GM23338 (cell line): Measurements from ENCODE around the gene NEK4. TPM values are rescaled to one million over a fixed set of nuclear protein-coding genes. Genes with fewer than 3 reads are reported as not detected.
A peak's percentile ranks its signal among the peaks of the same experiment; 100 is the strongest.

Experiments
- ATAC-seq: fragments of 200-7000 bp; cut with Tn5 transposase; 3 replicates; pipeline ENCODE4 v1.9.1; 2020
- DNase-seq: peaks from one replicate; pipeline ENCODE4 v3.0.0-alpha.2; 2015; ENCODE audit warnings: low spot score
- H2AFZ ChIP-seq: fragments of 200-600 bp; sonication (generic); 2 replicates; pipeline ENCODE4 v1.8.0; 2016; ENCODE audit warnings: antibody characterized with exemption, mild to moderate bottlenecking, moderate library complexity
- H3F3A ChIP-seq: fragments of 200-600 bp; sonication (generic); replicated peaks from 2 replicates; pipeline ENCODE4 v1.8.0; 2017; ENCODE audit warnings: antibody characterized with exemption, mixed run types, low read depth
- H3K27ac ChIP-seq: fragments of 200-600 bp; sonication (generic); 2 replicates; pipeline ENCODE4 v1.6.1; 2016; ENCODE audit warnings: low read depth
- H3K27me3 ChIP-seq: fragments of 200-600 bp; sonication (generic); 2 replicates; pipeline ENCODE4 v1.8.0; 2016; ENCODE audit warnings: mild to moderate bottlenecking, mixed run types, moderate library complexity; ENCODE audit not compliant: insufficient read depth
- H3K36me3 ChIP-seq: fragments of 200-600 bp; sonication (generic); 2 replicates; pipeline ENCODE4 v1.8.0; 2016; ENCODE audit warnings: mild to moderate bottlenecking; ENCODE audit not compliant: insufficient read depth
- H3K4me1 ChIP-seq: fragments of 200-600 bp; sonication (generic); 2 replicates; pipeline ENCODE4 v1.8.0; 2016; ENCODE audit warnings: mild to moderate bottlenecking, moderate library complexity; ENCODE audit not compliant: insufficient read depth
- H3K4me2 ChIP-seq: fragments of 200-600 bp; sonication (generic); 2 replicates; pipeline ENCODE4 v1.7.1; 2017; ENCODE audit warnings: mixed run types
- H3K4me3 ChIP-seq: fragments of 200-600 bp; sonication (generic); 2 replicates; pipeline ENCODE4 v1.6.1; 2016; ENCODE audit warnings: mixed run types
- H3K79me2 ChIP-seq: fragments of 200-600 bp; sonication (generic); replicated peaks from 2 replicates; pipeline ENCODE4 v1.8.0; 2017; ENCODE audit warnings: mild to moderate bottlenecking; ENCODE audit not compliant: insufficient read depth
- H3K9me2 ChIP-seq: fragments of 200-600 bp; sonication (generic); 2 replicates; pipeline ENCODE4 v1.8.0; 2017; ENCODE audit not compliant: insufficient read depth
- H4K20me1 ChIP-seq: fragments of 200-600 bp; sonication (generic); replicated peaks from 2 replicates; pipeline ENCODE4 v1.8.0; 2017; ENCODE audit warnings: mild to moderate bottlenecking; ENCODE audit not compliant: insufficient read depth
- H3K27ac Mint-ChIP-seq: 2 replicates; pipeline ENCODE4 v1.8.0; 2020; ENCODE audit warnings: inconsistent platforms, mild to moderate bottlenecking, moderate library complexity, mixed read lengths
- H3K27me3 Mint-ChIP-seq: 3 replicates; pipeline ENCODE4 v1.8.0; 2022; ENCODE audit warnings: low read depth, mild to moderate bottlenecking, moderate library complexity, mixed read lengths, inconsistent platforms; ENCODE audit not compliant: insufficient read depth, poor library complexity
- H3K36me3 Mint-ChIP-seq: 3 replicates; pipeline ENCODE4 v1.8.0; 2021; ENCODE audit warnings: low read depth, mild to moderate bottlenecking, inconsistent platforms, moderate library complexity, mixed read lengths
- H3K4me1 Mint-ChIP-seq: 3 replicates; pipeline ENCODE4 v1.8.0; 2020; ENCODE audit warnings: mild to moderate bottlenecking, inconsistent platforms, mixed read lengths
- H3K4me3 Mint-ChIP-seq: 3 replicates; pipeline ENCODE4 v1.8.0; 2021; ENCODE audit warnings: moderate library complexity, mild to moderate bottlenecking, inconsistent platforms, mixed read lengths
- H3K9me3 Mint-ChIP-seq: 3 replicates; pipeline ENCODE4 v1.8.0; 2020; ENCODE audit warnings: moderate library complexity, mild to moderate bottlenecking, inconsistent platforms, mixed read lengths
- CREB1 ChIP-seq: fragments of 250-450 bp; sonication (Bioruptor Pico); IDR thresholded peaks from 2 replicates; pipeline ENCODE4 v1.5.0; 2020; ENCODE audit warnings: low read depth, mild to moderate bottlenecking, moderate library complexity
- CTCF ChIP-seq, 2 experiments: fragments of 200-600 bp in 1 of 2; sonication (generic) in 1 of 2; conservative IDR thresholded peaks; 2 replicates each; pipeline versions ENCODE4 v1.5.1 to v1.6.1; 2016 to 2017; ENCODE audit warnings: antibody characterized with exemption in 2 of 2, low read depth in 2 of 2, mild to moderate bottlenecking in 2 of 2, moderate library complexity in 1 of 2
- ETS1 ChIP-seq: IDR thresholded peaks from 2 replicates; pipeline ENCODE4 v1.6.1; 2016; ENCODE audit warnings: antibody characterized with exemption
- EZH2 ChIP-seq: fragments of 200-600 bp; sonication (generic); IDR thresholded peaks from one replicate; pipeline ENCODE4 v1.8.0; 2017; ENCODE audit warnings: antibody characterized with exemption, mild to moderate bottlenecking, low read depth; ENCODE audit not compliant: unreplicated experiment
- EZH2phosphoT487 ChIP-seq: fragments of 200-600 bp; sonication (generic); IDR thresholded peaks from one replicate; pipeline ENCODE4 v1.8.1; 2018; ENCODE audit warnings: antibody characterized with exemption; ENCODE audit not compliant: unreplicated experiment
- NANOG ChIP-seq: IDR thresholded peaks from 2 replicates; pipeline ENCODE4 v1.6.1; 2016; ENCODE audit warnings: antibody characterized with exemption, borderline replicate concordance
- STAT1 ChIP-seq: IDR thresholded peaks from one replicate; pipeline ENCODE4 v1.6.1; 2016; ENCODE audit warnings: antibody characterized with exemption; ENCODE audit not compliant: unreplicated experiment
- ZNF114 ChIP-seq: fragments of 250-450 bp; sonication (Bioruptor Pico); IDR thresholded peaks from 2 replicates; pipeline ENCODE4 v1.5.0; 2020; ENCODE audit warnings: mild to moderate bottlenecking, moderate library complexity
- polyA plus RNA-seq: library from polyadenylated mRNA; unstranded; fragments of >200 nt; fragmentation: Nextera tagmentation; extraction: Ambion mirVana; gene quantifications from 2 replicates; pipeline ENCODE4 v1.2.1, GENCODE V29; 2016
- total RNA-seq: library from RNA; depleted of rRNA; stranded (reverse); fragments of >200 nt; shearing (Covaris generic); gene quantifications from 2 replicates; pipeline ENCODE4 v1.2.3, GENCODE V29; 2014
- TF ChIP-seq, protein P1 (sequence below): IDR thresholded peaks from one replicate; pipeline ENCODE4 v1.6.1; 2018; ENCODE audit warnings: antibody characterized with exemption; ENCODE audit not compliant: unreplicated experiment

Gene NEK4
- total and polyA plus RNA-seq, 2 experiments from 2014 or later = 8.6 to 42.7 TPM

DNA sequence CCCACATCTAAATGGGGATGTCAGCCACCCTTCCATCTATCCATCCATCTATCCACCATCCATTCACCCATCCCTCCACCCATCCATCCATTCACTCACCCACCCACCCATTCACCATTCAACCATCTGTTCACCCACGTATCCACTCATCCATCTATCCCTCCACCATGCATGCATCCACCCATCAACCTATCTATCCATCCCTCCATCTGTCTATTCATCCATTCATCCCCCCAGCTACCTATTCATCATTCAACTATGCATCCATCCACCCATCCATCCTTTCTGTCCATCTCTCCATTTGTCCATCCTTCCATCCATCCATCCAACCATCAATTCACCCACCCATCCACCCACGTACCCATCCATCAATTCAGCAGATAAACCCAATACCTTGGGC lies 38.4 kb upstream of the NEK4 start:
- Histone ChIP-seq H2AFZ (no peak overlapping the region), H3F3A (no peaks in the 10 kb centered on the region), H3K36me3 (no peaks in the 10 kb centered on the region), H4K20me1 (no peaks in the 10 kb centered on the region), H3K4me2 (no peak overlapping the region), H3K27ac (no peak overlapping the region), H3K79me2 (no peaks in the 10 kb centered on the region), H3K4me3 (no peak overlapping the region), H3K4me1 (no peaks in the 10 kb centered on the region), H3K9me2 (0 out of 2 replicates have a peak, but pooled peaks cover 4% of the 10 kb centered on the region), H3K27me3 (no peaks in the 10 kb centered on the region)
- Mint-ChIP-seq H3K27me3 (peaks cover 6% of the 10 kb centered on the region), H3K4me1 (no peaks in the 10 kb centered on the region; the same call in 2 of the 3 replicates), H3K27ac (no peak overlapping the region), H3K9me3 (no peaks in the 10 kb centered on the region), H3K4me3 (no peak overlapping the region), H3K36me3 (no peaks in the 10 kb centered on the region)
- ATAC-seq (no peak), DNase-seq (no peak)
- no peak for TF ChIP-seq ZNF114
- TF ChIP-seq NANOG = no peak
- no peak for TF ChIP-seq ETS1
- no peak for TF ChIP-seq CTCF (conservative IDR thresholded peaks at IDR 0.05; ENCODE audit: low read depth in 2 of 2)
- TF ChIP-seq EZH2 = no peak
- TF ChIP-seq STAT1 = no peak
- TF ChIP-seq, protein P1, sequence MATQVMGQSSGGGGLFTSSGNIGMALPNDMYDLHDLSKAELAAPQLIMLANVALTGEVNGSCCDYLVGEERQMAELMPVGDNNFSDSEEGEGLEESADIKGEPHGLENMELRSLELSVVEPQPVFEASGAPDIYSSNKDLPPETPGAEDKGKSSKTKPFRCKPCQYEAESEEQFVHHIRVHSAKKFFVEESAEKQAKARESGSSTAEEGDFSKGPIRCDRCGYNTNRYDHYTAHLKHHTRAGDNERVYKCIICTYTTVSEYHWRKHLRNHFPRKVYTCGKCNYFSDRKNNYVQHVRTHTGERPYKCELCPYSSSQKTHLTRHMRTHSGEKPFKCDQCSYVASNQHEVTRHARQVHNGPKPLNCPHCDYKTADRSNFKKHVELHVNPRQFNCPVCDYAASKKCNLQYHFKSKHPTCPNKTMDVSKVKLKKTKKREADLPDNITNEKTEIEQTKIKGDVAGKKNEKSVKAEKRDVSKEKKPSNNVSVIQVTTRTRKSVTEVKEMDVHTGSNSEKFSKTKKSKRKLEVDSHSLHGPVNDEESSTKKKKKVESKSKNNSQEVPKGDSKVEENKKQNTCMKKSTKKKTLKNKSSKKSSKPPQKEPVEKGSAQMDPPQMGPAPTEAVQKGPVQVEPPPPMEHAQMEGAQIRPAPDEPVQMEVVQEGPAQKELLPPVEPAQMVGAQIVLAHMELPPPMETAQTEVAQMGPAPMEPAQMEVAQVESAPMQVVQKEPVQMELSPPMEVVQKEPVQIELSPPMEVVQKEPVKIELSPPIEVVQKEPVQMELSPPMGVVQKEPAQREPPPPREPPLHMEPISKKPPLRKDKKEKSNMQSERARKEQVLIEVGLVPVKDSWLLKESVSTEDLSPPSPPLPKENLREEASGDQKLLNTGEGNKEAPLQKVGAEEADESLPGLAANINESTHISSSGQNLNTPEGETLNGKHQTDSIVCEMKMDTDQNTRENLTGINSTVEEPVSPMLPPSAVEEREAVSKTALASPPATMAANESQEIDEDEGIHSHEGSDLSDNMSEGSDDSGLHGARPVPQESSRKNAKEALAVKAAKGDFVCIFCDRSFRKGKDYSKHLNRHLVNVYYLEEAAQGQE = no peak

DNA sequence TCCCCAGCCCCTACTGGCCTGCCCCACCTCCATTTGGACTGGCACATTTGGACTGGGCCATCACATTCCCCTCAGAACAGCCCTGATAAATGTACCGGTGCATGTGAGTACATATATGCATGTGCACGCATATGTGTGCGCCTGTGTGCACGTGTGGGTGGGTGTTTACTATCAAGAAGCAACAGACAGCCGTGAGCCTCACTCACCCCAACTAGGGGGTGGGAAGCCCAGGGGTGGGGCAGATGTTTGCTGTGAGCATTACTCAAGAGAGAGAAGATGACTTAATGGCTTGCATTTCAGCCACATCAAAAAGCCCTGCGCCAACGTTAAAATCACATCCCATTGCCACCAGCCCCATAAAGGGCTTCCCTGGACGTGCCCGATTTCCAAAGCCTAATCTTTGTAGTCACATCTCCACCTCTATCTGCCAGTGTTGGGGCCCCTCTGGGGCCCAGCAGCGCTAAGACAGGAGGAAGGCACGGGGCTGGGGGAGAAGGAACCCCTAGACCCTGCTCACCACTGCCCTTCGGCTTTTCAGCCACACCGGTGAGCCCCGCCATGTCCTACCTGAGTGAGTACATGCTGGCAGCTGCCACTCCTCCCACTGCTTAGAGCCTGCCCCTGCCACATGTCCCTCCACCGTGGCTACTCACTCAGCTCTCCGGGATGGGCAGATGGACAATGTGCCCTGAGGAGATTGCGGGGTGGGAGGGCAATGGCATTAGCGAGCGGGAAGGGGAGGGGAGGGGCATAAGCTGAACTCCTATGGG lies 34.7 kb upstream of the NEK4 start:
- no peaks in the 10 kb centered on the region for H3K4me1 ChIP-seq
- H4K20me1 ChIP-seq = no peaks in the 10 kb centered on the region
- Mint-ChIP-seq H3K9me3 (no peaks in the 10 kb centered on the region), H3K4me1 (no peaks in the 10 kb centered on the region; the same call in 2 of the 3 replicates), H3K27ac (no peak overlapping the region), H3K4me3 (no peak overlapping the region), H3K36me3 (no peaks in the 10 kb centered on the region), H3K27me3 (peaks cover 5% of the 10 kb centered on the region)
- H3K4me3 ChIP-seq = no peak overlapping the region
- no peaks in the 10 kb centered on the region for H3K36me3 ChIP-seq
- no peak overlapping the region for H3K27ac ChIP-seq
- ATAC-seq (peak; percentile 39; the same call in 1 of the 3 replicates), DNase-seq (peak; percentile 9)
- no peaks in the 10 kb centered on the region for H3F3A ChIP-seq
- no peak overlapping the region for H3K4me2 ChIP-seq
- H3K9me2 ChIP-seq = 0 out of 2 replicates have a peak, but pooled peaks cover 4% of the 10 kb centered on the region
- no peaks in the 10 kb centered on the region for H3K27me3 ChIP-seq
- H3K79me2 ChIP-seq = no peaks in the 10 kb centered on the region
- H2AFZ ChIP-seq = no peak overlapping the region
- no peak for TF ChIP-seq ZNF114
- TF ChIP-seq CREB1 = no peak
- TF ChIP-seq ETS1 = no peak
- TF ChIP-seq EZH2phosphoT487 = no peak
